B cell (primary cell): ENCODE results near the gene PLCB1. TPM values are rescaled to one million over a fixed set of nuclear protein-coding genes. Genes with fewer than 3 reads are reported as not detected.

Experiments
- ATAC-seq: fragments of 200-7000 bp; cut with Tn5 transposase; one replicate; pipeline ENCODE4 v1.10.0; 2021; ENCODE audit warnings: low read depth, mild to moderate bottlenecking, moderate number of reproducible peaks, moderate library complexity
- CTCF ChIA-PET: fragments of 350-600 bp; sonication (Branson Sonifier 250); formaldehyde crosslinking; loops from one replicate; lab custom pipeline; 2021; ENCODE audit warnings: antibody characterized with exemption, inconsistent platforms; lab: Charles Lee
- POLR2A ChIA-PET: fragments of 350-600 bp; sonication (Branson Sonifier 250); formaldehyde crosslinking; loops from one replicate; lab custom pipeline; 2021; ENCODE audit warnings: antibody characterized with exemption; lab: Charles Lee
- DNase-seq: peaks from one replicate; pipeline ENCODE4 v3.0.0; 2013
- H2AFZ ChIP-seq: 2 replicates; pipeline ENCODE4 v1.6.1; 2012; ENCODE audit warnings: mild to moderate bottlenecking, low read depth, low read length; ENCODE audit not compliant: insufficient read depth, poor library complexity, severe bottlenecking
- H3K27ac ChIP-seq, 2 donors: 1 replicate in 1 of 2; 2 replicates in 1 of 2; pipeline ENCODE4 v1.5.1; 2012 to 2013; ENCODE audit warnings: low read length in 2 of 2, mild to moderate bottlenecking in 2 of 2, moderate library complexity in 1 of 2
- H3K27me3 ChIP-seq, 4 experiments: fragments of 200-600 bp in 1 of 4; sonication (generic) in 1 of 4; replicated peaks in 1 of 4; 1 replicate in 2 of 4; 2 replicates in 2 of 4; pipeline versions ENCODE4 v1.6.1 to v1.7.0; 2013 to 2016; ENCODE audit warnings: low read length in 3 of 4, mild to moderate bottlenecking in 2 of 4, mixed read lengths in 1 of 4, moderate library complexity in 1 of 4; ENCODE audit not compliant: insufficient read depth in 4 of 4, control insufficient read depth in 3 of 4; ENCODE audit errors: control extremely low read depth in 1 of 4
- H3K36me3 ChIP-seq, 2 experiments: replicated peaks in 1 of 2; 1 replicate in 1 of 2; 2 replicates in 1 of 2; pipeline versions ENCODE4 v1.6.1 to v1.7.1; 2013; ENCODE audit warnings: low read length in 1 of 2; ENCODE audit not compliant: insufficient read depth in 2 of 2, control insufficient read depth in 1 of 2; ENCODE audit errors: control extremely low read depth in 1 of 2, extremely low read depth in 1 of 2
- H3K4me1 ChIP-seq, 2 donors: fragments of 200-600 bp in 1 of 2; sonication (generic) in 1 of 2; 1 replicate in 1 of 2; 2 replicates in 1 of 2; pipeline versions ENCODE4 v1.5.1 to v1.6.1; 2013 to 2017; ENCODE audit warnings: low read length in 2 of 2; ENCODE audit not compliant: control insufficient read depth in 2 of 2, insufficient read depth in 2 of 2
- H3K4me2 ChIP-seq: replicated peaks from 2 replicates; pipeline ENCODE3; 2012; ENCODE audit warnings: mild to moderate bottlenecking, low read depth, low read length; ENCODE audit not compliant: poor library complexity, severe bottlenecking
- H3K4me3 ChIP-seq, 5 experiments: fragments of 200-600 bp in 1 of 5; sonication (generic) in 1 of 5; 1 replicate in 3 of 5; 2 replicates in 2 of 5; pipeline versions ENCODE4 v1.5.1 to v1.7.0; 2011 to 2016; ENCODE audit warnings: low read length in 4 of 5, mild to moderate bottlenecking in 4 of 5, low read depth in 2 of 5, control low read depth in 1 of 5, moderate library complexity in 1 of 5; ENCODE audit not compliant: insufficient read depth in 1 of 5; ENCODE audit errors: control extremely low read depth in 1 of 5, extremely low read depth in 1 of 5
- H3K79me2 ChIP-seq: fragments of 200-600 bp; sonication (generic); one replicate; pipeline ENCODE4 v1.6.0; 2016; ENCODE audit warnings: low read length; ENCODE audit not compliant: control insufficient read depth, insufficient read depth
- H3K9ac ChIP-seq: fragments of 200-600 bp; sonication (generic); 2 replicates; pipeline ENCODE4 v1.6.1; 2017; ENCODE audit warnings: mild to moderate bottlenecking, low read length, moderate library complexity
- H3K9me3 ChIP-seq, 3 donors: one replicate each; pipeline versions ENCODE4 v1.6.1 to v1.7.1; 2013; ENCODE audit warnings: low read length in 2 of 3; ENCODE audit not compliant: control insufficient read depth in 2 of 3, insufficient read depth in 1 of 3; ENCODE audit errors: control extremely low read depth in 1 of 3
- H4K20me1 ChIP-seq: 2 replicates; pipeline ENCODE4 v1.6.0; 2012; ENCODE audit warnings: mild to moderate bottlenecking, low read length; ENCODE audit not compliant: insufficient read depth, control insufficient read depth, poor library complexity, severe bottlenecking
- H3K27ac Mint-ChIP-seq: one replicate; pipeline ENCODE4 v1.8.0; 2021; ENCODE audit warnings: mixed read lengths
- H3K27me3 Mint-ChIP-seq: one replicate; pipeline ENCODE4 v1.8.0; 2021; ENCODE audit warnings: mixed read lengths
- H3K4me1 Mint-ChIP-seq: one replicate; pipeline ENCODE4 v1.8.0; 2021; ENCODE audit warnings: mixed read lengths
- H3K4me3 Mint-ChIP-seq: one replicate; pipeline ENCODE4 v1.8.0; 2021; ENCODE audit warnings: mixed read lengths
- H3K9me3 Mint-ChIP-seq: one replicate; pipeline ENCODE4 v1.8.0; 2022; ENCODE audit warnings: mixed read lengths; ENCODE audit not compliant: insufficient read depth
- CTCF ChIP-seq: fragments of 200-600 bp; IDR thresholded peaks from one replicate; pipeline ENCODE4 v1.8.0; 2022; ENCODE audit warnings: antibody characterized with exemption, mild to moderate bottlenecking
- EZH2 ChIP-seq: IDR thresholded peaks from 2 replicates; pipeline ENCODE4 v1.6.1; 2012; ENCODE audit warnings: borderline replicate concordance, low read depth, mild to moderate bottlenecking, moderate library complexity, low read length; ENCODE audit not compliant: insufficient read depth, poor library complexity, severe bottlenecking
- WGBS: methylation state at CpG from one replicate; pipeline ENCODE4 v1.1.5; 2013; ENCODE audit warnings: missing lambda C conversion rate; ENCODE audit not compliant: insufficient coverage; 5-methylcytosine and 5-hydroxymethylcytosine counted together
- intact Hi-C: fragments of 100-400 bp; cut with micrococcal nuclease; formaldehyde crosslinking; loops from one replicate; pipeline ENCODE4 v1.10.0; 2022
- polyA plus RNA-seq: library from polyadenylated mRNA; depleted of rRNA; stranded (reverse); fragments of >200 nt; gene quantifications from 2 replicates; pipeline ENCODE4 v1.2.3, GENCODE V29; 2012
- total RNA-seq, 2 donors: library from RNA; stranded (reverse); fragments of 120-200 nt in 1 of 2; gene quantifications; 1 replicate in 1 of 2; 2 replicates in 1 of 2; pipeline versions ENCODE4 v1.2.3 to v1.2.4, GENCODE V29; 2013 to 2022

PLCB1 gene
- total and polyA plus RNA-seq, 2 donors (not counting 1 experiment from before 2014, with no cell fraction given), result 0.18 to 0.47 TPM

GRCh38 chr20:8631271-8631670 is 499.2 kb downstream of the PLCB1 start:
- no peak for ATAC-seq
- TF ChIP-seq CTCF, result no peak
- no peak for TF ChIP-seq EZH2
- Mint-ChIP-seq H3K4me3 (no peak overlapping the region), H3K9me3 (no peaks in the 10 kb centered on the region), H3K4me1 (no peaks in the 10 kb centered on the region), H3K27ac (no peak overlapping the region), H3K27me3 (no peaks in the 10 kb centered on the region)
- Histone ChIP-seq H3K9me3 (no peaks in the 10 kb centered on the region), H3K4me3 (no peak overlapping the region), H4K20me1 (no peaks in the 10 kb centered on the region), H3K4me2 (no peak overlapping the region), H3K27ac (no peak overlapping the region), H3K36me3 (no peaks in the 10 kb centered on the region), H2AFZ (no peak overlapping the region), H3K9ac (no peak overlapping the region), H3K4me1 (no peaks in the 10 kb centered on the region), H3K79me2 (no peaks in the 10 kb centered on the region), H3K27me3 (no peaks in the 10 kb centered on the region)
- ChIA-PET CTCF (no interaction called here), POLR2A (no interaction called here)
- WGBS, result no CpG with 5 or more reads among the region's 1 CpG
- DNase-seq, result no peak
- intact Hi-C loops, result no loop called here

- H3K9me3 ChIP-seq, result no peaks in the 10 kb centered on the region
- WGBS, result 100% methylated on average over 1 of the region's 1 CpG
- TF ChIP-seq CTCF (no peak), EZH2 (no peak)
- no peak for ATAC-seq
- DNase-seq, result no peak
- no peak overlapping the region for H3K4me3 ChIP-seq
- Mint-ChIP-seq H3K27ac (no peak overlapping the region), H3K4me3 (no peak overlapping the region), H3K9me3 (no peaks in the 10 kb centered on the region), H3K27me3 (no peaks in the 10 kb centered on the region), H3K4me1 (no peaks in the 10 kb centered on the region)
- no peaks in the 10 kb centered on the region for H3K27me3 ChIP-seq
- H3K4me1 ChIP-seq, result no peaks in the 10 kb centered on the region
- no peaks in the 10 kb centered on the region for H3K79me2 ChIP-seq
- intact Hi-C loops, result no loop called here
- H3K27ac ChIP-seq, result no peak overlapping the region
- ChIA-PET POLR2A (no interaction called here), CTCF (no interaction called here)
- no peak overlapping the region for H2AFZ ChIP-seq
- no peak overlapping the region for H3K9ac ChIP-seq
- H3K4me2 ChIP-seq, result no peak overlapping the region
- H4K20me1 ChIP-seq, result no peaks in the 10 kb centered on the region
- H3K36me3 ChIP-seq, result no peaks in the 10 kb centered on the region
These were observed 501.3 kb downstream of the PLCB1 start for GRCh38 chr20:8633366-8633765.
